GM12878 (cell line): ENCODE data around the gene KIF2C. TPM values are rescaled to one million over a fixed set of nuclear protein-coding genes. Genes with fewer than 3 reads are reported as not detected.
A peak's percentile ranks its signal among the peaks of the same experiment; 100 is the strongest.

Experiments
- E4F1 ChIP-seq: fragments of 450-650 bp; IDR thresholded peaks from 2 replicates; pipeline ENCODE4 v1.6.1; 2018; ENCODE audit warnings: borderline replicate concordance, mild to moderate bottlenecking; ENCODE audit not compliant: partially characterized antibody
- ESRRA ChIP-seq: IDR thresholded peaks from 2 replicates; pipeline ENCODE4 v1.6.1; 2012; ENCODE audit warnings: mild to moderate bottlenecking, low read length, improper control_type of control experiment
- HDAC6 ChIP-seq: fragments of 200-600 bp; sonication (generic); IDR thresholded peaks from one replicate; pipeline ENCODE4 v1.8.0; 2017; ENCODE audit warnings: antibody characterized with exemption; ENCODE audit not compliant: unreplicated experiment
- IKZF1 ChIP-seq: fragments of 450-650 bp; conservative IDR thresholded peaks from 2 replicates; pipeline ENCODE4 v1.6.1; 2017; ENCODE audit warnings: antibody characterized with exemption, mild to moderate bottlenecking
- IRF3 ChIP-seq: fragments of 450-650 bp; IDR thresholded peaks from 2 replicates; pipeline ENCODE4 v1.6.1; 2014; ENCODE audit warnings: mild to moderate bottlenecking
- LARP7 ChIP-seq: fragments of 450-650 bp; IDR thresholded peaks from 2 replicates; pipeline ENCODE4 v1.6.1; 2017; ENCODE audit warnings: mild to moderate bottlenecking
- MLLT1 ChIP-seq: fragments of 450-650 bp; IDR thresholded peaks from 2 replicates; pipeline ENCODE4 v1.6.1; 2016; ENCODE audit warnings: mild to moderate bottlenecking
- MTA3 ChIP-seq: IDR thresholded peaks from 2 replicates; pipeline ENCODE4 v1.6.1; 2012; ENCODE audit warnings: low read length, inconsistent platforms, borderline replicate concordance
- NFXL1 ChIP-seq: fragments of 450-650 bp; IDR thresholded peaks from 2 replicates; pipeline ENCODE4 v1.6.1; 2017; ENCODE audit warnings: antibody characterized with exemption, mild to moderate bottlenecking, borderline replicate concordance
- NFYB ChIP-seq: IDR thresholded peaks from 2 replicates; pipeline ENCODE4 v1.6.1; 2011; ENCODE audit warnings: low read depth, mild to moderate bottlenecking, low read length, improper control_type of control experiment, moderate library complexity; ENCODE audit not compliant: insufficient read depth
- RELA ChIP-seq: fragments of 450-650 bp; IDR thresholded peaks from 2 replicates; pipeline ENCODE4 v1.8.0; 2014; ENCODE audit warnings: borderline replicate concordance; ENCODE audit not compliant: partially characterized antibody
- STAT1 ChIP-seq: fragments of 450-650 bp; conservative IDR thresholded peaks from 2 replicates; pipeline ENCODE4 v1.6.1; 2014; ENCODE audit warnings: antibody characterized with exemption, mild to moderate bottlenecking
- USF1 ChIP-seq: IDR thresholded peaks from 2 replicates; pipeline ENCODE4 v1.6.1; 2011; ENCODE audit warnings: borderline replicate concordance, low read depth, mild to moderate bottlenecking, moderate library complexity, mixed read lengths, low read length; ENCODE audit not compliant: insufficient read depth; ENCODE audit errors: extremely low read length
- WRNIP1 ChIP-seq: IDR thresholded peaks from 2 replicates; pipeline ENCODE4 v1.6.1; 2011; ENCODE audit warnings: low read depth, low read length, improper control_type of control experiment, borderline replicate concordance
- YBX1 ChIP-seq: fragments of 450-650 bp; IDR thresholded peaks from 2 replicates; pipeline ENCODE4 v1.6.1; 2016; ENCODE audit warnings: antibody characterized with exemption
- ZBED1 ChIP-seq: IDR thresholded peaks from 2 replicates; pipeline ENCODE4 v1.6.1; 2016; ENCODE audit warnings: borderline replicate concordance
- ZNF24 ChIP-seq: fragments of 450-650 bp; IDR thresholded peaks from 2 replicates; pipeline ENCODE4 v1.6.1; 2017; ENCODE audit warnings: antibody characterized with exemption, mild to moderate bottlenecking
- ZNF384 ChIP-seq: IDR thresholded peaks from 2 replicates; pipeline ENCODE4 v1.6.1; 2012; ENCODE audit warnings: low read depth, mild to moderate bottlenecking, low read length, improper control_type of control experiment, borderline replicate concordance
- ZNF592 ChIP-seq: fragments of 450-650 bp; IDR thresholded peaks from 2 replicates; pipeline ENCODE4 v1.6.1; 2017; ENCODE audit warnings: mild to moderate bottlenecking, moderate library complexity
- polyA plus RNA-seq, 11 experiments: library from polyadenylated mRNA; depleted of rRNA in 4 of 11; unstranded in 6 of 11; stranded (reverse) in 5 of 11; fragments of >200 nt; fragmentation: Nextera tagmentation in 4 of 11; fragmentation: Illumina TruSeq in 1 of 11; extraction: Ambion mirVana in 4 of 11; extraction: Trizol in 1 of 11; gene quantifications; 1 replicate in 1 of 11; 2 replicates in 10 of 11; pipeline versions ENCODE4 v1.2.1 to v1.2.3, GENCODE V29; 2011 to 2016; ENCODE audit warnings: inconsistent platforms in 2 of 11, missing spikeins in 2 of 11, low read depth in 1 of 11
- total RNA-seq, 4 experiments: library from RNA; depleted of rRNA in 3 of 4; stranded (reverse); fragments of >200 nt in 3 of 4; fragmentation: Illumina TruSeq in 1 of 4; extraction: Trizol in 1 of 4; gene quantifications; 2 replicates each; pipeline versions ENCODE4 v1.2.1 to v1.2.3, GENCODE V29; 2013 to 2021

Gene KIF2C
- total and polyA plus RNA-seq, 10 of the 15 experiments (the other 5 are each of a cell fraction or from before 2014, with no cell fraction given) = 42.3 to 104 (median 83.8) TPM

- TF ChIP-seq RELA = peak; percentile 54
- TF ChIP-seq IRF3 = no peak
- TF ChIP-seq STAT1 = no peak; the same call in 1 of the 2 replicates
- no peak for TF ChIP-seq ZNF592
- TF ChIP-seq YBX1 = no peak
- TF ChIP-seq ZNF24 = no peak
- no peak for TF ChIP-seq USF1
- no peak for TF ChIP-seq E4F1
- TF ChIP-seq NFXL1 = no peak
- peak; percentile 89 for TF ChIP-seq IKZF1
- no peak for TF ChIP-seq HDAC6
- peak; percentile 30; the same call in 1 of the 2 replicates for TF ChIP-seq MLLT1
- 0 out of 2 replicates have a peak, but pooled peaks have one; percentile 8 for TF ChIP-seq ZBED1
- no peak for TF ChIP-seq LARP7
- no peak for TF ChIP-seq ZNF384
- TF ChIP-seq NFYB = peak; percentile 49; the same call in 1 of the 2 replicates
- no peak for TF ChIP-seq ESRRA
- TF ChIP-seq MTA3 = peak; percentile 24; the same call in 1 of the 2 replicates
- TF ChIP-seq WRNIP1 = no peak
These were observed at the start of gene KIF2C (continued) for GRCh38 chr1:44739307-44740178.
